Measurements from ENCODE around the gene HOXB4.

DNA sequence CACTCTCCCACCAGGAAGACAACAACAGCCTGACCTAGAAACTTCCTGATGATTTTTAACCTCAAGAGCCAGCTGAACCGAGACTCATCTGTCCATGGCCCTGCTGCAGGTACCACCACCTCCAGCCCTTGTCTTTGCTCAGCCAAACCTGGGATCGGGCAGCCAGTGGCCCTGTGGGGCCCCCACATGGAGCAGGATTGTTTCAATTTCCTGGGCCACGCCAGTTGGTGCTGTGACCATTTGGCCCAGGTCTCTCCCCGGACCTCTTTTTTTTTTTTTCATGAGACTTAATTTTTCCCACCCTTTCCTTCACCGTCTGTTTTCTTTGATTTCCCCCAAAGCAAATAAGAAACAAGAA, 25.0 kb downstream of the HOXB4 start:
- no peak; the same call in 1 of the 2 replicates for TF ChIP-seq POLR2AphosphoS5 (IDR thresholded peaks at IDR 0.05; ENCODE audit: low read depth, low read length)
- no peak for TF ChIP-seq CTCF (IDR thresholded peaks at IDR 0.05)
- TF ChIP-seq, protein P1, sequence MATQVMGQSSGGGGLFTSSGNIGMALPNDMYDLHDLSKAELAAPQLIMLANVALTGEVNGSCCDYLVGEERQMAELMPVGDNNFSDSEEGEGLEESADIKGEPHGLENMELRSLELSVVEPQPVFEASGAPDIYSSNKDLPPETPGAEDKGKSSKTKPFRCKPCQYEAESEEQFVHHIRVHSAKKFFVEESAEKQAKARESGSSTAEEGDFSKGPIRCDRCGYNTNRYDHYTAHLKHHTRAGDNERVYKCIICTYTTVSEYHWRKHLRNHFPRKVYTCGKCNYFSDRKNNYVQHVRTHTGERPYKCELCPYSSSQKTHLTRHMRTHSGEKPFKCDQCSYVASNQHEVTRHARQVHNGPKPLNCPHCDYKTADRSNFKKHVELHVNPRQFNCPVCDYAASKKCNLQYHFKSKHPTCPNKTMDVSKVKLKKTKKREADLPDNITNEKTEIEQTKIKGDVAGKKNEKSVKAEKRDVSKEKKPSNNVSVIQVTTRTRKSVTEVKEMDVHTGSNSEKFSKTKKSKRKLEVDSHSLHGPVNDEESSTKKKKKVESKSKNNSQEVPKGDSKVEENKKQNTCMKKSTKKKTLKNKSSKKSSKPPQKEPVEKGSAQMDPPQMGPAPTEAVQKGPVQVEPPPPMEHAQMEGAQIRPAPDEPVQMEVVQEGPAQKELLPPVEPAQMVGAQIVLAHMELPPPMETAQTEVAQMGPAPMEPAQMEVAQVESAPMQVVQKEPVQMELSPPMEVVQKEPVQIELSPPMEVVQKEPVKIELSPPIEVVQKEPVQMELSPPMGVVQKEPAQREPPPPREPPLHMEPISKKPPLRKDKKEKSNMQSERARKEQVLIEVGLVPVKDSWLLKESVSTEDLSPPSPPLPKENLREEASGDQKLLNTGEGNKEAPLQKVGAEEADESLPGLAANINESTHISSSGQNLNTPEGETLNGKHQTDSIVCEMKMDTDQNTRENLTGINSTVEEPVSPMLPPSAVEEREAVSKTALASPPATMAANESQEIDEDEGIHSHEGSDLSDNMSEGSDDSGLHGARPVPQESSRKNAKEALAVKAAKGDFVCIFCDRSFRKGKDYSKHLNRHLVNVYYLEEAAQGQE (IDR thresholded peaks at IDR 0.05; ENCODE audit: insufficient read depth in 1 of 2, low read depth in 2 of 2, low read length in 1 of 2) = no peak
- TF ChIP-seq SIN3A (IDR thresholded peaks at IDR 0.05; ENCODE audit: borderline replicate concordance, insufficient read depth, low read depth, low read length) = no peak

Measured in Panc1 (cell line).